Measurements from ENCODE around the gene NRG2. TPM values are rescaled to one million over a fixed set of nuclear protein-coding genes. Genes with fewer than 3 reads are reported as not detected.

NRG2 gene
- total and polyA plus RNA-seq, 2 of the 4 experiments (the other 2 are of a cell fraction): 0.18 TPM; not detected in 1

GRCh38 chr5:139912158-139912557 is 130.9 kb downstream of the NRG2 start:
- WGBS, 2 experiments (ENCODE audit: extremely low coverage in 2 of 2, insufficient read length in 1 of 2): 80% methylated on average over 1 of the region's 3 CpGs; no CpG with 5 or more reads in 1 of the 2 experiments
- in situ Hi-C loops (cut with MboI; ENCODE audit: low sequenced_read_pairs) (no loop called here), intact Hi-C loops (cut with micrococcal nuclease) (no loop called here), dilution Hi-C loops (cut with HindIII; ENCODE audit: low sequenced_read_pairs, unreplicated experiment) (no loop called here)
- H3K79me1 ChIP-seq (ENCODE audit: low read depth in 1 of 2, low read length in 2 of 2): no peaks in the 10 kb centered on the region
- no peak overlapping the region for H3K23ac ChIP-seq (ENCODE audit: low read depth, low read length)
- peaks cover 38% of the 10 kb centered on the region for H3K27me3 ChIP-seq (ENCODE audit: control insufficient read depth, insufficient read depth, low read length)
- H3K27ac ChIP-seq (ENCODE audit: insufficient read depth, low read length): no peak overlapping the region
- H3K4me2 ChIP-seq (ENCODE audit: low read depth, low read length): no peak overlapping the region
- no peak overlapping the region for H3K4me3 ChIP-seq (ENCODE audit: insufficient read depth, low read depth, low read length)
- no peaks in the 10 kb centered on the region for H3K36me3 ChIP-seq (ENCODE audit: control insufficient read depth, insufficient read depth, low read length)
- no peak overlapping the region for H3K4ac ChIP-seq (ENCODE audit: low read depth, low read length)
- no peak overlapping the region for H2BK15ac ChIP-seq (ENCODE audit: low read depth, low read length)
- TF ChIP-seq NFE2L2 (IDR thresholded peaks at IDR 0.05; ENCODE audit: low read depth, low read length): no peak
- TF ChIP-seq BHLHE40 (IDR thresholded peaks at IDR 0.05; ENCODE audit: low read depth, low read length): no peak
- no peak for TF ChIP-seq MAZ (IDR thresholded peaks at IDR 0.05; ENCODE audit: borderline replicate concordance, low read depth, low read length)
- TF ChIP-seq RCOR1 (IDR thresholded peaks at IDR 0.05; ENCODE audit: insufficient replicate concordance, low read length): no peak
- TF ChIP-seq CTCF (conservative IDR thresholded peaks at IDR 0.05; ENCODE audit: low read depth, low read length): no peak
- no peaks in the 10 kb centered on the region for H4K20me1 ChIP-seq (ENCODE audit: insufficient read depth, low read length)
- DNase-seq (no peak), ATAC-seq (ENCODE audit: low read depth) (no peak)
- no peak overlapping the region for H4K8ac ChIP-seq (ENCODE audit: low read depth in 2 of 2, low read length in 2 of 2)
- no peaks in the 10 kb centered on the region for H3K4me1 ChIP-seq (ENCODE audit: control insufficient read depth, insufficient read depth, low read length)
- no peak overlapping the region for H2AK9ac ChIP-seq (replicated peaks; ENCODE audit: low read depth, low read length, poor library complexity)
- H4K91ac ChIP-seq (ENCODE audit: insufficient read depth, low read depth, low read length): no peak overlapping the region
- no peak overlapping the region for H2BK5ac ChIP-seq (ENCODE audit: low read depth, low read length, poor library complexity, severe bottlenecking)
- ChIA-PET CTCF (no interaction called here), POLR2A (ENCODE audit: unreplicated experiment) (no interaction called here)
- BruUV-seq (replicated peaks): no TSS peak
- no peak overlapping the region for H2BK120ac ChIP-seq (ENCODE audit: low read depth, low read length)
- H2BK20ac ChIP-seq (ENCODE audit: low read depth, low read length): no peak overlapping the region
- no peaks in the 10 kb centered on the region for H3K9me3 ChIP-seq (ENCODE audit: control insufficient read depth, insufficient read depth, low read length)
- H3K56ac ChIP-seq (ENCODE audit: extremely low read depth, insufficient read depth, low read length): no peak overlapping the region
- H3K9ac ChIP-seq (ENCODE audit: low read depth, low read length): no peak overlapping the region
- H3K9me1 ChIP-seq (ENCODE audit: insufficient read depth, low read length): no peaks in the 10 kb centered on the region
- no peak overlapping the region for H2AK5ac ChIP-seq (ENCODE audit: low read depth, low read length)
- H2AFZ ChIP-seq (replicated peaks; ENCODE audit: low read length, poor library complexity): no peak overlapping the region
- H3K18ac ChIP-seq (ENCODE audit: low read depth, low read length): no peak overlapping the region
- no peak overlapping the region for H4K5ac ChIP-seq (ENCODE audit: low read depth, low read length)
- H3K14ac ChIP-seq (replicated peaks; ENCODE audit: low read depth, low read length): no peak overlapping the region

Measured in IMR-90 (cell line).